ENCODE results near the gene GALT. TPM values are rescaled to one million over a fixed set of nuclear protein-coding genes. Genes with fewer than 3 reads are reported as not detected.

Gene GALT
- total and polyA plus RNA-seq, 2 donors (not counting 1 experiment from before 2014, with no cell fraction given): 20.1 to 29.1 TPM

DNA sequence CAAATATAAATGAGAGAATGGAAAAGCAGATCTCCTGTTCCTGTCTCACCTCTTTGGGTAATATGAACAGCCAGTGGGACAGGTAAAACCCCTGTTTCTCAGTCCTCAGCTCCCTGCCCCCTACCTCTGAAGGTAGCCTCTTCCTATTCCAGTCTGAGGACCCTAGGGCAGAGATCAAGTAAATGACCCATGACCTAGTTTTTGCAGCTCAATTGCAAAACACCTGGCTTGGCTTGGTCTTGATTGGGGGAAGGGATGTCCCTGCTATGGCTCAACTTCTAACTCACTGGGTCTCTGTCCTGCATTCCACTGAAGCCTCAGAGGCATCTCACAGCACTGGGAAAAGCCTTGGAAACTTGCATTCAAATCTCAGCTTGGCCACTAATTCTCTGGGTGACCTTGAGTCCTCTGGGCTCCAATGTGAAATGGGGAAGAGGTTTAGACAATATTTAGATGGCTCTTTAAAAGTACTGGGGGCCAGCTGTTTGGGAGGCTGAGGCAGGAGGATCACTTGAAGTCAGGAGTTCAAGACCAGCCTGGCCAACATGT is 1.6 kb upstream of the GALT start:
- Histone ChIP-seq H3K4me1 (ENCODE audit: control insufficient read depth, extremely low read depth, insufficient read depth, low read length) (peaks cover 9% of the 10 kb centered on the region), H3K9ac (ENCODE audit: insufficient read depth, low read length) (no peak overlapping the region), H3K27ac (ENCODE audit: insufficient read depth, low read length) (no peak overlapping the region), H2AFZ (ENCODE audit: low read length) (no peak overlapping the region), H3K4me3 (replicated peaks in 1 of 4; ENCODE audit: control extremely low read depth in 1 of 4, insufficient read depth in 1 of 4, low read depth in 3 of 4, low read length in 4 of 4) (no peak overlapping the region), H3K79me2 (ENCODE audit: control insufficient read depth, insufficient read depth, low read length) (peaks cover 10% of the 10 kb centered on the region), H3K36me3 (ENCODE audit: control insufficient read depth, insufficient read depth, low read length) (peaks cover 6% of the 10 kb centered on the region), H4K20me1 (ENCODE audit: control insufficient read depth, extremely low read depth, insufficient read depth, low read length) (no peaks in the 10 kb centered on the region), H3K4me2 (ENCODE audit: extremely low read depth, insufficient read depth, low read length) (no peak overlapping the region), H3K27me3 (ENCODE audit: control insufficient read depth, insufficient read depth, low read length) (no peaks in the 10 kb centered on the region), H3K9me3 (ENCODE audit: control insufficient read depth, insufficient read depth, low read depth, low read length) (no peaks in the 10 kb centered on the region)
- DNase-seq (ENCODE audit: low read depth in 2 of 2): no peak
- TF ChIP-seq, protein P1, sequence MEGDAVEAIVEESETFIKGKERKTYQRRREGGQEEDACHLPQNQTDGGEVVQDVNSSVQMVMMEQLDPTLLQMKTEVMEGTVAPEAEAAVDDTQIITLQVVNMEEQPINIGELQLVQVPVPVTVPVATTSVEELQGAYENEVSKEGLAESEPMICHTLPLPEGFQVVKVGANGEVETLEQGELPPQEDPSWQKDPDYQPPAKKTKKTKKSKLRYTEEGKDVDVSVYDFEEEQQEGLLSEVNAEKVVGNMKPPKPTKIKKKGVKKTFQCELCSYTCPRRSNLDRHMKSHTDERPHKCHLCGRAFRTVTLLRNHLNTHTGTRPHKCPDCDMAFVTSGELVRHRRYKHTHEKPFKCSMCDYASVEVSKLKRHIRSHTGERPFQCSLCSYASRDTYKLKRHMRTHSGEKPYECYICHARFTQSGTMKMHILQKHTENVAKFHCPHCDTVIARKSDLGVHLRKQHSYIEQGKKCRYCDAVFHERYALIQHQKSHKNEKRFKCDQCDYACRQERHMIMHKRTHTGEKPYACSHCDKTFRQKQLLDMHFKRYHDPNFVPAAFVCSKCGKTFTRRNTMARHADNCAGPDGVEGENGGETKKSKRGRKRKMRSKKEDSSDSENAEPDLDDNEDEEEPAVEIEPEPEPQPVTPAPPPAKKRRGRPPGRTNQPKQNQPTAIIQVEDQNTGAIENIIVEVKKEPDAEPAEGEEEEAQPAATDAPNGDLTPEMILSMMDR (conservative IDR thresholded peaks at IDR 0.05 in 1 of 2, IDR thresholded peaks at IDR 0.05 in 1 of 2; ENCODE audit: low read depth in 1 of 2, low read length in 2 of 2): no peak
- TF ChIP-seq EZH2 (IDR thresholded peaks at IDR 0.05; ENCODE audit: low read length, missing control alignments): no peak

DNA sequence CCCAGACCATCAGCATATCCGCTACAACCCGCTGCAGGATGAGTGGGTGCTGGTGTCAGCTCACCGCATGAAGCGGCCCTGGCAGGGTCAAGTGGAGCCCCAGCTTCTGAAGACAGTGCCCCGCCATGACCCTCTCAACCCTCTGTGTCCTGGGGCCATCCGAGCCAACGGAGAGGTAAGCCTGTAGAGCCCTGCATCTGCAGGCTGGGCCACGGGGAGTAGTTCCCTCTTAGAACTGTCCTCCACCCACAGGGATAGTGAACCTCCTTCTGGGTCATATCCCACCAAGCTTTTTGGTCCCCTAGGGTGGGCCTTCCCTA is 569 bp downstream of the GALT start:
- peak overlapping the region; percentile 79 for H3K9ac ChIP-seq (ENCODE audit: insufficient read depth, low read length)
- peaks cover 18% of the 10 kb centered on the region for H3K4me1 ChIP-seq (ENCODE audit: control insufficient read depth, extremely low read depth, insufficient read depth, low read length)
- peaks cover 6% of the 10 kb centered on the region for H3K36me3 ChIP-seq (ENCODE audit: control insufficient read depth, insufficient read depth, low read length)
- peak overlapping the region; percentile 67 for H3K27ac ChIP-seq (ENCODE audit: insufficient read depth, low read length)
- peak overlapping the region; percentile 73 to 89 (median 82) for H3K4me3 ChIP-seq (replicated peaks in 1 of 4; ENCODE audit: control extremely low read depth in 1 of 4, insufficient read depth in 1 of 4, low read depth in 3 of 4, low read length in 4 of 4)
- H3K9me3 ChIP-seq (ENCODE audit: control insufficient read depth, insufficient read depth, low read depth, low read length): no peaks in the 10 kb centered on the region
- DNase-seq (ENCODE audit: low read depth in 2 of 2): no peak
- no peak for TF ChIP-seq EZH2 (IDR thresholded peaks at IDR 0.05; ENCODE audit: low read length, missing control alignments)
- TF ChIP-seq, protein P1 (conservative IDR thresholded peaks at IDR 0.05 in 1 of 2, IDR thresholded peaks at IDR 0.05 in 1 of 2; ENCODE audit: low read depth in 1 of 2, low read length in 2 of 2): no peak
- no peaks in the 10 kb centered on the region for H3K27me3 ChIP-seq (ENCODE audit: control insufficient read depth, insufficient read depth, low read length)
- peak overlapping the region; percentile 99 for H2AFZ ChIP-seq (ENCODE audit: low read length)
- H4K20me1 ChIP-seq (ENCODE audit: control insufficient read depth, extremely low read depth, insufficient read depth, low read length): no peaks in the 10 kb centered on the region
- H3K4me2 ChIP-seq (ENCODE audit: extremely low read depth, insufficient read depth, low read length): peak overlapping the region; percentile 99
- peaks cover 10% of the 10 kb centered on the region for H3K79me2 ChIP-seq (ENCODE audit: control insufficient read depth, insufficient read depth, low read length)

DNA sequence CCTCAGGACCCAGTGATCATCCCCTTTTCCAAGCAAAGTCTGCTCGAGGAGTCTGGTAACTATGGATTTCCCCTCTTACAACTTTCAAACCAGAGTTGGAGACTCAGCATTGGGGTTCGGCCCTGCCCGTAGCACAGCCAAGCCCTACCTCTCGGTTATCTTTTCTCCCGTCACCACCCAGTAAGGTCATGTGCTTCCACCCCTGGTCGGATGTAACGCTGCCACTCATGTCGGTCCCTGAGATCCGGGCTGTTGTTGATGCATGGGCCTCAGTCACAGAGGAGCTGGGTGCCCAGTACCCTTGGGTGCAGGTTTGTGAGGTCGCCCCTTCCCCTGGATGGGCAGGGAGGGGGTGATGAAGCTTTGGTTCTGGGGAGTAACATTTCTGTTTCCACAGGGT is 1.2 kb downstream of the GALT start:
- Histone ChIP-seq H4K20me1 (ENCODE audit: control insufficient read depth, extremely low read depth, insufficient read depth, low read length) (no peaks in the 10 kb centered on the region), H3K4me3 (replicated peaks in 1 of 4; ENCODE audit: control extremely low read depth in 1 of 4, insufficient read depth in 1 of 4, low read depth in 3 of 4, low read length in 4 of 4) (peak overlapping the region; percentile 73 to 89 (median 82)), H3K27ac (ENCODE audit: insufficient read depth, low read length) (no peak overlapping the region), H3K4me1 (ENCODE audit: control insufficient read depth, extremely low read depth, insufficient read depth, low read length) (peaks cover 23% of the 10 kb centered on the region), H3K36me3 (ENCODE audit: control insufficient read depth, insufficient read depth, low read length) (peaks cover 6% of the 10 kb centered on the region), H3K9ac (ENCODE audit: insufficient read depth, low read length) (no peak overlapping the region), H3K79me2 (ENCODE audit: control insufficient read depth, insufficient read depth, low read length) (peaks cover 10% of the 10 kb centered on the region), H3K27me3 (ENCODE audit: control insufficient read depth, insufficient read depth, low read length) (no peaks in the 10 kb centered on the region), H2AFZ (ENCODE audit: low read length) (no peak overlapping the region), H3K4me2 (ENCODE audit: extremely low read depth, insufficient read depth, low read length) (peak overlapping the region; percentile 99), H3K9me3 (ENCODE audit: control insufficient read depth, insufficient read depth, low read depth, low read length) (no peaks in the 10 kb centered on the region)
- no peak for DNase-seq (ENCODE audit: low read depth in 2 of 2)
- TF ChIP-seq EZH2 (IDR thresholded peaks at IDR 0.05; ENCODE audit: low read length, missing control alignments): no peak
- TF ChIP-seq, protein P1 (conservative IDR thresholded peaks at IDR 0.05 in 1 of 2, IDR thresholded peaks at IDR 0.05 in 1 of 2; ENCODE audit: low read depth in 1 of 2, low read length in 2 of 2): no peak
